Thyroid gland (tissue), 4 donors: ENCODE data around the gene EPB41L4A.

Experiments used
- CTCF ChIP-seq, 6 experiments: fragments of 200-600 bp in 3 of 6; fragments of 450-650 bp in 3 of 6; sonication (generic) in 3 of 6; IDR thresholded peaks; one replicate each; pipeline ENCODE4 v1.5.1; 2016 to 2019; ENCODE audit warnings: antibody characterized with exemption in 6 of 6, mild to moderate bottlenecking in 2 of 6, inconsistent platforms in 1 of 6, moderate library complexity in 1 of 6
- POLR2A ChIP-seq, 2 donors: fragments of 450-650 bp; IDR thresholded peaks; one replicate each; pipeline ENCODE4 v1.6.1; 2017; ENCODE audit warnings: antibody characterized with exemption in 2 of 2, mild to moderate bottlenecking in 2 of 2, moderate library complexity in 1 of 2

GRCh38 chr5:112323166-112323565 lies 95.9 kb downstream of the EPB41L4A start:
- TF ChIP-seq CTCF (IDR thresholded peaks at IDR 0.05) (no peak), POLR2A (IDR thresholded peaks at IDR 0.05) (no peak)
